Measurements from ENCODE around the gene KLF5.
A peak's percentile ranks its signal among the peaks of the same experiment; 100 is the strongest.

KLF5 gene

DNA sequence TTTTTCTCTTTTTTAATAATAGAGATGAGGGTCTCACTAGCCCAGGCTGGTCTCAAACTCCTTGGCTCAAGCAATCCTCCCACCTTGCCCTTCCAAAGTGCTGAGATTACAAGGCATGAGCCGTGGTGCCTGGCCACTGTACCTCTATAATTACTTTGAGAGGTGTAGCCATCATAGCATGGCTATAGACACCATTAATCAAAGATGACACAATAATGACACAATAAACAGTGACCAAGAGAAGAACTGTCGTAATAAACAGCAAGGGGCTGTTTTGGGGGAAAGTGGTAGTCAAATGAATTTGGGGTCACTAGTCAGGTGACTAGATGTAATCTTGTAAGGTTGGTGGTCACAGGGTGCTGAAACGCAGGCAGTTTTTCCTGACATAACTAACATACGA lies 30.4 kb downstream of the KLF5 start:
- Histone ChIP-seq H3K4me3 (ENCODE audit: low read length, poor library complexity, severe bottlenecking) (no peak overlapping the region), H3F3A (ENCODE audit: low read depth) (no peaks in the 10 kb centered on the region), H3K4me2 (ENCODE audit: low read depth, low read length, poor library complexity, severe bottlenecking) (no peak overlapping the region), H3K4me1 (ENCODE audit: insufficient read depth, low read length, poor library complexity, severe bottlenecking) (peaks cover 11% of the 10 kb centered on the region), H4K20me1 (ENCODE audit: insufficient read depth, low read length, poor library complexity, severe bottlenecking) (no peaks in the 10 kb centered on the region), H3K9me3 (ENCODE audit: insufficient read depth, low read depth, low read length) (peaks cover 3% of the 10 kb centered on the region; the same call in 1 of the 2 replicates), H3K27me3 (ENCODE audit: insufficient read depth, low read length, poor library complexity, severe bottlenecking) (no peaks in the 10 kb centered on the region), H3K9ac (ENCODE audit: low read depth, low read length, poor library complexity, severe bottlenecking) (no peak overlapping the region), H3K36me3 (ENCODE audit: insufficient read depth, low read length) (no peaks in the 10 kb centered on the region), H3K79me2 (ENCODE audit: insufficient read depth, low read length) (no peaks in the 10 kb centered on the region), H3K9me2 (replicated peaks; ENCODE audit: low read depth, low read length) (no peaks in the 10 kb centered on the region), H2AFZ (ENCODE audit: low read length) (no peak overlapping the region)
- TF ChIP-seq, protein P1, sequence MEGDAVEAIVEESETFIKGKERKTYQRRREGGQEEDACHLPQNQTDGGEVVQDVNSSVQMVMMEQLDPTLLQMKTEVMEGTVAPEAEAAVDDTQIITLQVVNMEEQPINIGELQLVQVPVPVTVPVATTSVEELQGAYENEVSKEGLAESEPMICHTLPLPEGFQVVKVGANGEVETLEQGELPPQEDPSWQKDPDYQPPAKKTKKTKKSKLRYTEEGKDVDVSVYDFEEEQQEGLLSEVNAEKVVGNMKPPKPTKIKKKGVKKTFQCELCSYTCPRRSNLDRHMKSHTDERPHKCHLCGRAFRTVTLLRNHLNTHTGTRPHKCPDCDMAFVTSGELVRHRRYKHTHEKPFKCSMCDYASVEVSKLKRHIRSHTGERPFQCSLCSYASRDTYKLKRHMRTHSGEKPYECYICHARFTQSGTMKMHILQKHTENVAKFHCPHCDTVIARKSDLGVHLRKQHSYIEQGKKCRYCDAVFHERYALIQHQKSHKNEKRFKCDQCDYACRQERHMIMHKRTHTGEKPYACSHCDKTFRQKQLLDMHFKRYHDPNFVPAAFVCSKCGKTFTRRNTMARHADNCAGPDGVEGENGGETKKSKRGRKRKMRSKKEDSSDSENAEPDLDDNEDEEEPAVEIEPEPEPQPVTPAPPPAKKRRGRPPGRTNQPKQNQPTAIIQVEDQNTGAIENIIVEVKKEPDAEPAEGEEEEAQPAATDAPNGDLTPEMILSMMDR (conservative IDR thresholded peaks at IDR 0.05; ENCODE audit: low read length), result no peak
- TF ChIP-seq EZH2phosphoT487 (IDR thresholded peaks at IDR 0.05; ENCODE audit: borderline replicate concordance), result no peak

DNA sequence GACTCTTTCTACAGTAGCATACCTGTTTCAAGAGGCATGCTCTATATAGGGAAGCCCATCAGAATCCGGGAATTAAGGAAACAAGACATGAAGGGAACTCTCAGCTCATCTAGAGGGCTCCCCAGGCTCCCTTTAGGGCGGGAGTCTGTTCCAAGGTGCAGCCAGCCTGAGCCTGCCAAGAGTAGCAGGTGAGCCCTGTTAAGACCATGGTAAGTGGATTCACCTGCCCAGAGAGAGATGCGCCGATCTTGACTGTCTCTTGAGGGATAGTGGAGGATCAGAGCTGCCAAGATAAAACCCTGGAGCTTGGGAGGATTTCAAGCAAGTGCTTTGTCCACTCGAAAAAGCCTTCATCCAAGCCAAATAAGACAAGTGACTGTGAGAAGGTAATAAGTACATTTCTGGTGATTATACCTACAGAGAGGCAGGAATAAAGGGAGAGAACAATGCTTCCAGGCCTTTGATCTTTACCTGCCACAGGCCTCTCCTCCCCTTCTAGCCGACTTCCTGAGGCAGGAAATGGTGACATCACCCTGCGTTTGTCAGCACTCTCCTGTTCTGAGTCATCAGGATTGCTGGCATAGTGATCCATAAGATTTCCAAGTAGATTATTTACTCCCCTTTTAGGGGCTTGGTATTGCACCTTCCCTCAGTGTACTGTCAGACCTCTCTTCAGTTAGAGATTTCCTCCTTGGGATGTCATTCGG lies 31.5 kb downstream of the KLF5 start:
- no peak for TF ChIP-seq EZH2phosphoT487 (IDR thresholded peaks at IDR 0.05; ENCODE audit: borderline replicate concordance)
- TF ChIP-seq, protein P1 (conservative IDR thresholded peaks at IDR 0.05; ENCODE audit: low read length), result no peak
- H3K4me2 ChIP-seq (ENCODE audit: low read depth, low read length, poor library complexity, severe bottlenecking), result peak overlapping the region; percentile 3
- H3K9me3 ChIP-seq (ENCODE audit: insufficient read depth, low read depth, low read length), result peaks cover 3% of the 10 kb centered on the region; the same call in 1 of the 2 replicates
- no peak overlapping the region for H3K4me3 ChIP-seq (ENCODE audit: low read length, poor library complexity, severe bottlenecking)
- no peaks in the 10 kb centered on the region for H3K79me2 ChIP-seq (ENCODE audit: insufficient read depth, low read length)
- no peaks in the 10 kb centered on the region for H3K27me3 ChIP-seq (ENCODE audit: insufficient read depth, low read length, poor library complexity, severe bottlenecking)
- H3F3A ChIP-seq (ENCODE audit: low read depth), result no peaks in the 10 kb centered on the region
- H3K36me3 ChIP-seq (ENCODE audit: insufficient read depth, low read length), result no peaks in the 10 kb centered on the region
- no peaks in the 10 kb centered on the region for H3K9me2 ChIP-seq (replicated peaks; ENCODE audit: low read depth, low read length)
- H3K9ac ChIP-seq (ENCODE audit: low read depth, low read length, poor library complexity, severe bottlenecking), result no peak overlapping the region
- no peak overlapping the region for H2AFZ ChIP-seq (ENCODE audit: low read length)
- H3K4me1 ChIP-seq (ENCODE audit: insufficient read depth, low read length, poor library complexity, severe bottlenecking), result peaks cover 11% of the 10 kb centered on the region
- no peaks in the 10 kb centered on the region for H4K20me1 ChIP-seq (ENCODE audit: insufficient read depth, low read length, poor library complexity, severe bottlenecking)

DNA sequence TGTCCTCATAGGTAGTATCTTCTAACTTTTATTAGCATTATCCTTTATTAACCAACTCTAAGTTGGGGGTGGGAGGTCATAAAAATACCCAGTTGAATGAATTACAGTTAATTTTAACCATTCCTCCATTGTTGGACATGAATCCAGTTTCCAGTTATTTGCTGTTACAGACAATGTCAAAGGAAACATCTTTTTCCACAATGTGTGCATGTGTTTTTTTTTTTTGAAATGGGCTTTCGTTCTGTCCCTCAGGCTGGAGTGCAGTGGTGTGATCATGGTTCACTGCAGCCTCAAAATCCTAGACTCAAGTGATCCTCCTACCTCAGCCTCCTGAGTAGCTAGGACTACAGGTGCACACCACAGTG lies 32.0 kb downstream of the KLF5 start:
- Histone ChIP-seq H4K20me1 (ENCODE audit: insufficient read depth, low read length, poor library complexity, severe bottlenecking) (no peaks in the 10 kb centered on the region), H3K4me3 (ENCODE audit: low read length, poor library complexity, severe bottlenecking) (no peak overlapping the region), H3K4me2 (ENCODE audit: low read depth, low read length, poor library complexity, severe bottlenecking) (peak overlapping the region; percentile 3)

More for the DNA sequence above, 32.0 kb downstream of the KLF5 start:
- no peak for TF ChIP-seq EZH2phosphoT487 (IDR thresholded peaks at IDR 0.05; ENCODE audit: borderline replicate concordance)
- TF ChIP-seq, protein P1 (conservative IDR thresholded peaks at IDR 0.05; ENCODE audit: low read length), result no peak
- Histone ChIP-seq H3K79me2 (ENCODE audit: insufficient read depth, low read length) (no peaks in the 10 kb centered on the region), H3K9ac (ENCODE audit: low read depth, low read length, poor library complexity, severe bottlenecking) (no peak overlapping the region), H3K36me3 (ENCODE audit: insufficient read depth, low read length) (no peaks in the 10 kb centered on the region), H3K9me2 (replicated peaks; ENCODE audit: low read depth, low read length) (no peaks in the 10 kb centered on the region), H3F3A (ENCODE audit: low read depth) (no peaks in the 10 kb centered on the region), H2AFZ (ENCODE audit: low read length) (no peak overlapping the region), H3K9me3 (ENCODE audit: insufficient read depth, low read depth, low read length) (peaks cover 3% of the 10 kb centered on the region; the same call in 1 of the 2 replicates), H3K27me3 (ENCODE audit: insufficient read depth, low read length, poor library complexity, severe bottlenecking) (no peaks in the 10 kb centered on the region), H3K4me1 (ENCODE audit: insufficient read depth, low read length, poor library complexity, severe bottlenecking) (peaks cover 11% of the 10 kb centered on the region)

Measured in Loucy (cell line).